Stimulated activated CD4-positive, alpha-beta T cell treated with anti-CD3 and anti-CD28 coated beads, Interleukin-4, amount 100 ng/mL, for 24 hours (primary cell): ENCODE results near the gene PCYT2.
A peak's percentile ranks its signal among the peaks of the same experiment; 100 is the strongest.

Experiments
- DNase-seq: peaks from one replicate; pipeline ENCODE4 v3.0.0-alpha.2; 2020

PCYT2 gene

DNA sequence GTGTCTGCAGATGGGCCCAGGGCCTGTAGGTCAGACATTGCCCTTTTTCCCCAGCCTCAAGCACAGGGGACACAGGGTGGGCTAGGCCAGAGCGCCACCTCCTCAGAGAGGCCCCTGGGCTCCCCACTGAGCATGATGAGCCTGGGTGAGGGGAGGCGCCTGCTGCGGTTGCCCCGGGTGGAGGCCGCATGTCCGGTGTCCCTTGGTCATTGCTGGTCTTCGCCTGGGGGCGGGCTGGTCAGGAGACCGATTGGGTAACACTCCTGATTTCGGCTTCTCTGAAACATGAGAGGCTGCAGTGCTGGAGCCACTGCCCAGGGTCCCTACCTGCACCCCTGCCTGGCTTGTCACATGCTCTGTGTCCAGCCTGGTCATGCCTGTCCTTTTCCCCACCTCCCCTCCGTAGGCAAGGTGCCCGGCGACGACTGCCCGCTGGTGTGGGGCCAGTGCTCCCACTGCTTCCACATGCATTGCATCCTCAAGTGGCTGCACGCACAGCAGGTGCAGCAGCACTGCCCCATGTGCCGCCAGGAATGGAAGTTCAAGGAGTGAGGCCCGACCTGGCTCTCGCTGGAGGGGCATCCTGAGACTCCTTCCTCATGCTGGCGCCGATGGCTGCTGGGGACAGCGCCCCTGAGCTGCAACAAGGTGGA, 11.6 kb downstream of the PCYT2 start:
- DNase-seq = no peak

DNA sequence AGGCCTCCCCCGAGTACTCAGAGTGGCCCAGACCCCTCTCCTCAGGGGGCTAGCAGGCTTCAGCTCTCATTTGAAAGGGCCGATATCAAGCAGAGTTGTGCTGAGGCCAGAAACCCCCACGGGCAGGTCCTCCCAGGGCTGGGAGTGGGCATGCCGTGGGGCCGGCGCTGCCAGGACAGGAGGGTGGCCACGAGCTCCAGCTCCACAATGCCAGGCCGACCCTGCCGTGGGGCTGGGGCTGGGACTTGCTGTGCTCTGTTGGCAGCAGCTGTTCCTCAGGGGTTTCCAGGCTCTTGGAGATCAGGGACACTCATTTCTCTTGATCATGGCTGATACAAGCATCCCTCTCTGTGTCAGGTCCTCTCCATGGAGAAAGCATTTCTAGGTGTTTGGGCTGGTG, 12.3 kb downstream of the PCYT2 start:
- DNase-seq = no peak

DNA sequence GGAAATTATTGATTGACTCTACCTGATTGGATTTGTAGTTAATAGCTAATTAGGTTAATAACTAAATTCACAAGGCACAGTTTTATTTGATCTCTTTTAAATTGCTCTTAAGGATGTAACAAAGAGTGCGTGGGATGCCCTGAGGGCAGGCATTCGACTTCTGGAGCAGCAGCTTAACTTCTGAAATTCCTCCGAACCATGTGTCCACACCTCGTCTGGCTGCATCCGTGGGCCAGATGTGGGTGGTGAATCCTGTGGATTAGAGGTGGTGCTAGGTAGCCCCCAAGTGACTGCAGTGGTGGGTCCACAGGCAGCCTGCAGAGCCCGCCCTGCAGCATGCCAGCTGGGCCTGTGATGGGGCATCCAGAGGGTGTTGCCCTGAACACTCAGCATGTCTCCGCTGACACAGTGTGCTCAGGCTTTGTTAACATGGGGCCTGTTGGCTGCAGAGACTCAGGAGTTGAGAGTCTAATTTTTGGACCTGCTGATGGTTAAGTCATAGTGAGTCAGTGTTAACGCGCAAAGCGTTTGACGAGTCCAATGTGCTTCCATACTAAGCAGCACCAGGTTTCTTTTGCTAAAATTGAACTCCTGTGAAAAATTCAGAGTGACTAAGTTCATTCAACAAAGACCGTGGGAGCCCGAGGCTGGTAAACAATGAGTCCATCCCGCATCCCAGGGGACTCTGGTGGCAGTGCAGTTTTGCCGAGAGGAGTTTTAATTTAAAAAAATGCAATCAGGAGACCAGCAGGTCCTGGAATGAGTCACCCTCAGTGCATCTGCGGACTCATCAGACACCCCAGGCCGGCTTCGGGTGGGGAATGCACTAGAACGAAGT, 13.0 kb downstream of the PCYT2 start:
- no peak for DNase-seq

DNA sequence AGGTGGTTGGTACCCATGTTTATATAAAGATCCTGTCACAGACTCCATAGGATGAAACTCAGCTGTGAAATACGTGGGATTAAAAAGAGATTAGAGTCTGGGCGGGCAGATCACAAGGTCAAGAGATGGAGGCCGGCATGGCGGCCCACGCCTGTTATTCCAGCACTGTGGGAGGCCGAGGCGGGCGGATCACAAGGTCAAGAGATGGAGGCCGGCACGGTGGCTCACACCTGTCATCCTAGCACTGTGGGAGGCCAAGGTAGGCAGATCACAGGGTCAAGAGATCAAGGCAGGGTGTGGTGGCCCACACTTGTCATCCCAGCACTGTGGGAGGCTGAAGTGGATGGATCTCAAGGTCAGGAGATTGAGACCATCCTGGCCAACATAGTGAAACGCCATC, 15.8 kb downstream of the PCYT2 start:
- DNase-seq = no peak

DNA sequence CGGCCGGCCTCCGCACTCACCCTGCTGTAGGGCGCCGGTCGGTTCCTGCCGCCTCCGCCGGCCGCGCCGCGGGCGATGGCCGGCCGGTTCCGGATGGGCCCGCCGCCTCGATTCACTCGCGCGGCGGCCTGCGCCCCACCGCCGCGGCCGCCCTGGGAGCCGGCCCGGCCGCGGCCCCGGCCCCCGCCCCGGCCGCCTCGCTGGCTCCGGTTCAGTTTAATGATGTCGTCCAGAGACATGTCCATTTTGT, 20.0 kb downstream of the PCYT2 start:
- DNase-seq = no peak

DNA sequence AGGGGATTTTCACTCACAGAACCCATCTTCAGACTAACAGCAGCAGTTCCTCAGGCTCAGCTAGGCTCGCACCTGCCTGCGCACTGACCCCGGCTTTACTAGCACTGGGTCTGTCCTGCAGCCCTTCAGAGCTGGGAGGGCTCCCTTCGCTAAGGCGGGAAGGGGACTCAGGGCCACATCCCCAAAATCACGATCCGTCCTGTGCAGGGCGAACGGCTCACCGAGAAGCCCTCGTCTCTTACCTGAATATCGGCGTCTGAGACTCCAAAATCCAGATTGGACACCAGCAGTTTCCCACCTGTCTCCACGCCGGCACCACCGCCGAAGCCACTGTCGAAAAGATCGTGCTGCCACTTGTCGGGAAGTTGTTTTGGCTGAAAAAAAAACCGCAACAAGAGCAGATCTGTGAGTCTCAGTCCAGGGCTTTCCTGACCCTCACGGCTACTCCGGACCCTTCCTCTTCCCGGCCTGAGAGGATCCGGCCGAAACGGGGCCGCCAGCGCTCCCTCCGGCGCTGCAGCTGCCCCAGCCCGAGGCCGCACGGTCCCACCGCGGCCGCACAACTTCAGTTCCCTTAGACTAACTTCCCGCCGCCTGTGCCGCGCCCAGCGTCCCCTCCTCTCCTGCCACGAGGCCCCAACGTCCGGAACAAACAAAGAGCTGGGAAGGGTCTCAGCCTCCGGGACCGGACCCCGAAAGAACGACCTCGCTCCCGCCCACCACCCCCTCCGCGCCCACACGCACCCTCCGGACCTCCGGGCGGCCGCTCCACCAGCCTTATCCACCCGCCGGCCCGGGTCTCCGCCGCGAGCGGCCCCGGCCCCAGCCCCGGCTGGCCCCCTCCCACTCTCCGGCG, 20.5 kb downstream of the PCYT2 start:
- no peak for DNase-seq

DNA sequence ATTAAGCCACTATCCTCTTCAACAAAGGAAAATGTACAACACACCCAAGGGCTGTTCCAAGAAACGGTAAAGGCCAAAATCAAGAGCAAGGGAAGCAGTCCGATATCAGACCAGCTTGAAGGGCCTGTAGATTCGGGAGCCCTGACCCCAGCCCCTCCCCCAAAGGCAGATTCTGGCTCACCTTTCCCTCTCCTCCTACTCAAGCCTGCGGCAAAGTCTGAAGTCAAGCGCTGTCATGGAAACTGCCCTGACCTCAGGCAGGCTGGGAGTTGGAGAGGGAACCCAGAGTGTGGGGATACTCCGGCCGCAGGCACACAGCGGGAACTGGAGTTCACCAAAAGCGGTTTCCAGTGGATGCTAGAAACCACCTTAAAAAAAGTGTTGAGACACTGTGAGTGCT, 21.6 kb downstream of the PCYT2 start:
- no peak for DNase-seq

DNA sequence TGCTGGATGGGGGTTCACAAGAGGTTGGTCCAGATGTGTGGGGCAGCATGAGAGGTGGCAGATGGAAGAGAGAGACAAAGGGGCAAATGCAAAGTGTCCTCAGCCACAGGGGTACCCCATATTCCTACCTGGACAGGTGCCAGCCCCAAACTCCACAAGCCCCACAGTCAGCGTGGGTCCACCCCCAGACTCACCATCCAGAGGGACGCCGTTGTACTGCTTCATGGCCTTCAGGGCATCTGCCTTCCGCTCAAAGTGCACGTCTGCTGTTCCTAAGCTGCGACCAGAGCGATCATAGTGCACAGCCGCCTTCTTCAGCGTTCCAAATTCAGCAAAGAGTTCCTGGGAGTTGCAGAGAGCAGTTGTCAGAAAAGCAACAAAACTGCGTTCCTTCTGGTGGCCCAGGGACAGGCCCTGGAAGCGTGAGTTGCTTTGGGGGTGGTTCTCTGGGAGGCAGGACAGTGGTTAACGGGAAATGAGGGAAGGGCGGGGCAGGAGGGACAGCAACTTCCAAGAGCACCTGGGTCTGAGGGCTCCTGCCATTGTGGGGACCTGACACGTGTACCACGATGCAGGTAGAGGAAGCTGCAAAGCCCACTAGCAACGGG, 22.1 kb downstream of the PCYT2 start:
- DNase-seq = no peak

DNA sequence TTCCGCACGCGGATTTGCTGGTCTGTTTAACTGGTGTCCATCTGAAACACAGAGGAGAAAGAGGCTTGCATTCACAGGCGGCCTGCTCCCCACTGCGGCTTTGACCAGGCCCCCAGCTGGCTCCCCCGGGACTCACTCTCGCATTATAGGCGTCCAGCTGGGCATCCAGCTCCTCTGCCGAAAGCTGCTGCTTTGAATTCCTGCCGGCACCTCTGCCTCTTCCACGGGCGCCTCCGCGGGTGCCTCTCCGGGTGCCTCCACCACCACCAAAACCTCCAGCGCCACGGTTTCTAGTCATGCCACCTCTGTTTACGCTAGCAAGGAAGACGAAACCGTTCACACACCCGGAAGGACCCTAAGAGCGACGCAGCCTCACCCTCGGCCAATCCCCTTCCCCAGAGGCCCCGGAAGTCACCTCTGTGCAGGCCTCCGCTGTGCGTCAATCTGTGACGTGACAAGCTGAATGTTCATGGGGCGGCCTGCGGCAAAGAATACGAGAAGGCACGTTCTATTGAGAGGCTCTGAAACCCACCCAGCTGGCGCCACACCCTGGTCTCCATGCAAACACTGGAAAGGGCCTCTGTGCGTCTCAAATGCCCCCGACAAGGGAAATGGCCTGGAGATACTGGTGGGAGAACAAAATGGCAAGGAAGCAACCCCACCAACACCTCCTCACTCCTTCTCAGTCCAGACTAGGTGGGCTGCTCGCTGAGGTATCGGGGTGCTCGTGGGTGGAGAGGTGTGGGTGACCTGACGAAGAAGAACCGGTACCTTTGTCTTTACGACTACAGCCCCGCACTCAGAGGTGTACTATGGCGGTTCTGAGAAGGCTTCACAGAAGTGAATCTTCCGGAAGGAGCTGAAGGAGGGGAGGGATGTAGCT, 22.9 kb downstream of the PCYT2 start:
- DNase-seq = no peak

DNA sequence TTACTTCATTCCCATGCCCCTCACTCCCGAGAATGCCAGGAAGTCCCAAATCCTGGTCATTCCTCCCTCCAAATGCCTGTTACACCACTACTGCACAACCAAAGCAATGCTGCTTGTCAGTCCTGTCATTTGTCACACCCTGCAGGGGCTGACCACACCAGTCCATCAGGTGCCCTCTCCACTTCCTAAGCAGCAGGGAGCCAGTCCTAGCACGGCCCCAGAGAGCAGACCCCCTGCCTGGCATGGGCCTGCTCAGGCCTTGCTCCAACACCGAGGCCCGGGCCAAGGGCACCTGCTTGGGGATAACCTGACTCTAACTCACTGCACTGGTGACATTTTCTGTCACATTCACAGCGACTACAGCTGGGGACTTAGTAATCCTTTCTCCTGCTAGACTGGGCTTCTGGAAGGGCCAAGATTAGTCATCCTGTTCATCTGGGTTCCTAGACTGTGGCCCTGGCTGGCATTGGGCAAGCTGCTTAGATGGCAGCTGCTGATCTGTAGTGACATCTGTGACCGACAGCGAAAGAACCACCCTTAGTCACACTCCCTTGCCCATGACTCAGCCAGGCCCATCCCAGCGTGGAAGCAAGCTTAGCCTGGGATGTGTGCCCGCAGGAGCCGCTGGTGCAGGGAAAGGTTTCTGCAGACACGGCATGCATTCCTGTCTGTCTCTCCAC, 25.2 kb downstream of the PCYT2 start:
- DNase-seq = no peak

DNA sequence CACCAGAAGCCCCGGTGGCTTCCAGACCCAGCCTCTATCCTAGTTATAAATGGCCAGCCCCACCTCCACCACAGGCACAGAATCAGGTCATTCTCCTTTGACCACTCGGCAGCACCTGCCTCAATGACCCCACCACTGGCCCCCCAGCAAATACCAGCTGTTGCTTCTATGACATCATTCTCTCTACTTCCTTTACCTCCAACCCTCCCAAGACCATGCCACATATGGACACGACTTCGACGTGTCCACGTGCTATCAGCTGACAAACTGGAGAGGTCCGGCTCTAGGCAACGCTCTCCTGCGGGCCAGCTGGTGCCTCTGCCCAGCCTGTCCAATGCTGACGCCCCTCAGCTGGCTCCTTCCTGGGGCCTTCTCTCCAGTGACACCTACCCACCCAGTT, 25.7 kb downstream of the PCYT2 start:
- no peak for DNase-seq

DNA sequence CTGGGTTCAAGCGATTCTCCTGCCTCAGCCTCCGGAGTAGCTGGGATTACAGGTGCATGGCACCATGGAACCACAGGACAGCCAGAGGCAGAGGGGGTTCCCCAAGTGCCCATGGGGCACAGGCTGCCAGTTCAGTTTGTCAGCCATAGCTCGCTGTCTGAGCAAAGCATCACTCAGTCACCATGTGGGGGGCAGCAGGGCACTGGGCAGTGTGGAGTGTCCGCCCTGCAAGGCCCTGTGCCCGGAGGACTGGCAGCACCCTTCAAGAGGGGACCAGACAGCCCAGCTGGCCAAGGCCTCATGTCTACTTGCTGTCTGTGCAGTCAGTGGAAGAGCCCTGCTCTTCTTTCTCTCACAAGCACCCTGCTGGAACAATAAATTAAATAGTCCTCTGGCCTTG, 26.2 kb downstream of the PCYT2 start:
- no peak for DNase-seq

DNA sequence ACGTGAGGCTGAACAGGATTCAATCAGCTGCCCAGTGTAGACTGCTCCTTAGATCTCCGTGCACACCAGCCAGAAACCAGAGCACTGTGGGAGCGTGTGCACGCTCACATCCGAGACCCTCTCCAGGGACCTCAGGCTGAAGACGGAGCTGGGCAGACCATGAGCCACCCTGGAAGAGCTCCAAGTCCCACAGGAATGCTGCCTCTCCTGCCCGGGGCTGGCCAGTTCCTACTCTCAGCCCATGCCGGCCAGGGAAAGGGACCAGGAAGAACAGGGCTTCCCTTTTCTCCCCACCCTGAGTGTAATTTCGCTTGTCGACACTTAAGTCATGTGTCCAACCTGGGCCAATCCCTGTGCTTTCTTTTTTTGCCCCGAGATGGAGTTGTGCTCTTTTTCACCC, 26.7 kb downstream of the PCYT2 start:
- DNase-seq = no peak

DNA sequence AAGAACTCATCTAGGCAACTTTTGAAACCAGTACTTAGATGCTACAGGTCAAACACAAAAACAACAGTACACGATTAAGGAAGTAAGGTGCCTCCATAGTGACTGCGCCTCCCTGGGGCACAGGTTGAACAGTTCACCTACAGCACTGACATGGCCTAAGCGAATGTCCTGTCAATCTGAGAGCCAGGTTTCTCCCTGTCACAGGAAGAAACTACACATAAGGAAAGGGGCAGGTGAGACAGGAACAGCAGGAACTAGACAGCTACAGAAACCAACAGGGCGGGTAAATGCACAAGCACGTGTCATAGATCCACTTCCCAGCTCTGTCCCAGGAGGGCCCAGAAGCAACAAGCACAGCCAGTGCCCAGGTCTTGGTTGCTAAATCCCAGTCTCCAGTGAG, 32.1 kb downstream of the PCYT2 start:
- DNase-seq = no peak

DNA sequence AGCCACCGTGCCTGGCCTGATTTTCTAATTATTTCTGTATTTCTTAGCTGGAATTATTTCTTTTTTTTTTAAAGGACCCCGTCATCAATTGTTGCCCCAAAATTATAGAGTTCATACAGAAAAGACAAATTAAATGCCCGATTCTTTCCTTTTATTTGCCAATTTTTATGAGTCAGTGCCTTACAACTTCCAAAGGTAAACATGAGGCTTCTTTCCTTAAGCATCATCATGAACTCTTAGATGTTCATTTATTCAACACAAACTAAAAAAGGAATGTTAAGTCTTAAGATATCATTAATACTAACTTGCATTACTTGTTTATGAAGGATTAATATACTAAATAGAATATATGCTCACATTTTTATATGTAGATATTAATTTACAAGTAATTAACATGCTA, 32.9 kb downstream of the PCYT2 start:
- no peak for DNase-seq

DNA sequence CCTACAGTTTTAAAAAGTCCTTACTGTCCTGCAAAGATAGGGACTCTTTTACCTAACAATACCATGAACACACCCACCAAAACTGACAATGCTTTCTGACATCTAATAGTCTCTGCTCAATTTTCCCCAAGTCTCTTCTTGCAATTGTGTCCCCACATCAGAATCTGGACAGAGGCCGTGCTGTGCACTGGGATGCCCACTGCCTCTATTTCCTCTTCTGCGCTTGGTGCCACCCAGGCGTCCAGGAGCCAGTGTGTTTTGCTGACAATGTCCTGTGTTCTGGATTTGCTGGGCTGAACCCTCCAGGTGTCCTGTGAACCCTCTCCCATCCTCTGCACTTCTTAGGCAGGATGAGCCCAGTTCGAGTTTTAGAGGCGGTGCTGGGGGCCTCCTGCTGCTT, 33.6 kb downstream of the PCYT2 start:
- no peak for DNase-seq

DNA sequence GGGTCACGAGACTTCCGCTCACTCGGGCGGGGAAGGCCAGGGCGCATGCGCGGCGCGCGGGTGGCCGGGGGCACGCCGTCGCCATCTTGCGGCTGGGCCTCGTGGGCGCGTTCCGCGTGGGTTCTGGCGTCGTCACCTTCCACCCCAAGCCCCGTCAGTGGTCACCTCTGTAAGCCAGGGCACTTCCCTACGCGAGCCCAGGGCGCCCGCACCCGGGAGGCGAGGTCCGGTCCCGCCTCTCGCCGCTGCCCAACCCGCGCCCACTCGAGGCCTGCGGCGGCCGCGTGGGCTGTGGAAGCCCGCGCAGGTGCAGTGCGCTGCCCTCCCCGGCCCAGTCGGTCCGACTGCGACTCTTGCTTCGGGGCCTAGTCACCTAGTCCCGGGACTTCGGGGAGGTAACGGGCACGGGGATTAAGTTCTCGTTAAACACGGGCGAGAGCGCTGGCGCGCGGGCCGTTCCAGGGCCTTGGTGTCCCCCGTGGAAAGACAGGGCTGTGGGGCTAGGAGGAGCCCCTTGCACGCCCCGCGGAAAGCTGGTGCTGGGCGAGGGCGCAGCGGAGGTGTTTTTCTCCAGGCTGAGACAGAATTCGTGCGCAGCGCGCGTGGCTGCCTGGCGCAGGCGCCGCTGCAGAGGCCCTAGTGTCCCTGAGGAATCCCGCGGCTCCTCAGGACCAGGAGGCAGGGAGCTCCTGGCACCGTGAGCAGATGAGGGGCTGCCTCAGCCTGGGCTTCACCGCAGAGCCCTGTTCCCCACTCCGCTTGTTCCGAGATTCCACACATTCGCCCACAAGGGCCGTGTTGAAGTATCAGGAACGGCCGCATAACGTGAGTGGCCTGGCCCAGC, 39.6 kb downstream of the PCYT2 start:
- DNase-seq = peak; percentile 96

DNA sequence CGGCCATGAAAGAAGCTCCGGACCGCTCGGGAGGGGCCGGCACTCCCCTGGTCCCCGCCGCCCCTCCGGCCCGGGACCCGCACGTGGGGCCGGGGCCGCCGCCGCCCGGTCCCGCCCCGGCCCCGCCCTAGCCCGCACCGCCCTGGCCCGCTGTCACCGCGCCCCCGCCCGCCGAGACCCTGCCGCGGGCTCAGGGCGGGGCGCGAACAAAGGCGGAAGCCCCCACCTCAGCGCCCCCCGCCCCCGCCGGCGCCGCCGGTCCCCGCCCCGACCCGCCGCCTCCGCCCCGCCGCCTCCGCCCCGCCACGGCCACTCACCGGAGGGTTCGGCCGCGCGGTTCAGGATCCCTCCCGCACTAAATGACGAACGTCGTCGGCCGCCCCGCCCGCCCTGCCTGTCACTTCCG, 40.2 kb downstream of the PCYT2 start, which contains the start of gene ARHGDIA:
ARHGDIA (minus strand) TSS at position 357 of the 406 bp plus-strand sequence. CDS start 1,407 bp downstream, outside the sequence.
- no peak for DNase-seq

DNA sequence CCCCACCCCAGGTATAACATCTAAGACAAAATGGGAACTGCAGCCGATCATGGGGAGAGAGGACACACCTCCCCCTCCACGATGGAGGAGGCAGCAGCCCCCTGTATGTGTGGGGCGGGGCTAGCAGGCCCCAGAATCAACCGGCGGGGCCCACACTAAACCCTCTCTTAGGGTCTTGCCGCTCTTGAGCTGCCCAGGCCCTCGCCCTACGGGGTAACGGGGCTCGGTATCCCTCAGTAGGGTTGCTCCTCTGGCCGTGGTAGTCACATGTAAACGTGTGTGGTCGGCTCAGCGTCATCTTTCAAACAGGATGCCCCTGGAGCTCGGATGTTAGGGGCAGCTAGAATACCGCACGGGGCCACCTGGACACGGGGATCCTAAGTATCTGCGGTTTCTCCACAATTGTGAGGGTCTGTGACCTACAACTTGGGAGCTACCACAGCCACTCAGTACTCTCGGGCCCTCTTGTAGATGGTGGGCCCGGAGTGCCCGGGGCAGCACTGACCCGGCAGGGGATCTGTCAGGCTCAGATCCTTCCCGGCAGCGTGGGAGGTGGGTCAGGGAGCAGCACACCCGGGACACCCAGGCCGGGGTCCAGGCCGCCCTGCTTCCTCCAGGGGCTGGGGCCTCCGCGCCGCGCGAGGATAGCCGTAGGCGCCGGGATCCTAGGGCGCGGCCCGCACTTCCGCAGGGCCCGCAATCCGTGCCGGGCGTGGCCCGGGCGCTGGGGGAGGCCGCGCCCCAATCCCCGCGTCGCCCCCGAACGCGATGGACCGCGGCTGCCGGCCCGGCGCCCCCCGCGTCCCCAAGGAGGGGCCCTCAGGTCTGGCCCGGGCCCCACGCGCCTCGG, 40.8 kb downstream of the PCYT2 start:
- peak; percentile 46 for DNase-seq
